Measurements from ENCODE around the gene GDPD5.

Gene GDPD5

GRCh38 chr11:75510004-75510722, 15.6 kb downstream of the GDPD5 start:
- no peak for DNase-seq

- DNase-seq: no peak
Measured at GRCh38 chr11:75509020-75509720, 16.6 kb downstream of the GDPD5 start.

DNA sequence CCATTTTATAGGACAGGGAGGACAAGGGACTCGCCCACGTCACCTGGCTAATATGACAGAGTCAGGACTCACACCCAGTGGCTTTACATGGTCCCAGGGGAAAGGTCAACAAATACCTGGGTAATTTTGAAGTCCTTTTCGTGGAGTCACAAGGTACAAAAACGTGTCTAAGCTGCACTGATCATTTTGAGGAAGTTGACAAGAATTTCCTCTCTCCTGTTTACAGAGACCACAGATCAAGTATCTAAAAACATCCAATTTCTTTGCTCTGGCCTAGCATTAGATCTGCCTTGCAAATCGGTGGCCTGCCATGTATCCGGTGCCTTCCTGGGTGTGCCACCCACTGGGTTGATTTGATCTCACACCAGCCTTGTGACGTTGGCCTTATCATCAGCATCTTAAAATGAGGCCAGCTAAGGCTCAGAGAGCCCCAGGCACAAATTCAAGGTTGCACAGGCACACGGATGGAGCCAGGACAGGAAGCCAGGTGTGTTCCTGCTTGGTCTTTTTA, 17.6 kb downstream of the GDPD5 start:
- DNase-seq: peak in 1 of 2 experiments; percentile 30

GRCh38 chr11:75507571-75507970, 18.2 kb downstream of the GDPD5 start:
- DNase-seq: no peak

GRCh38 chr11:75506827-75507226, 18.9 kb downstream of the GDPD5 start:
- DNase-seq: no peak

GRCh38 chr11:75505916-75506692, 19.6 kb downstream of the GDPD5 start:
- DNase-seq: no peak

GRCh38 chr11:75504501-75504900, 21.2 kb downstream of the GDPD5 start:
- DNase-seq: no peak

DNA sequence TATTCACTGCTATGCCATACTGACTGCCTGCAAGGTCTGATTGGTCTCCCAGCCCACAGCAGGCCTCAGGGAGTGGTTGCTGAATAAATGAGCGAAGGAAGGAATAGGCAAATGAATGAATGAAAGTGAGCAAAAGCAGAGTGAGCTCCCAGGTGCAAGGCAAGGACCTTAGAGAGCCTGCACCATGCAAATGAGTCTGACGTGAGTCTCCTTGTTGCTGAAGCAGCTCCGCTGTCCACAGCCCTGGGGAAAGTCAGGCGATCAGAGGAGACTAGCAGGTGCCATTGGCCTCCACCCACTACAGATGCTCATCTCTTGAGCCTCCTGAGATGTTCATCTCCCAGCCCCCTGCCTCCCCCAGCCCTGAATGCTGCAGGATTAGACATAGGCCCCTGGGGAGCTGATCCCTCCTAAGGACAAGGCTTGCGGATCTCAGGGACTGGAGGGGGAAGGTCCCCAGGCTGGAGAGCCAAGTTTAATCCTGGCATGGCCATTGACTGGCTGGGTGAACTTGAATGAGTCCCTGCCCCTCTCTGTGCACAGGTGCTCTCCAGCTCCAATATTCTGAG, 22.1 kb downstream of the GDPD5 start:
- peak; percentile 73 to 83 for DNase-seq

GRCh38 chr11:75502138-75502537, 23.6 kb downstream of the GDPD5 start:
- DNase-seq: no peak

DNA sequence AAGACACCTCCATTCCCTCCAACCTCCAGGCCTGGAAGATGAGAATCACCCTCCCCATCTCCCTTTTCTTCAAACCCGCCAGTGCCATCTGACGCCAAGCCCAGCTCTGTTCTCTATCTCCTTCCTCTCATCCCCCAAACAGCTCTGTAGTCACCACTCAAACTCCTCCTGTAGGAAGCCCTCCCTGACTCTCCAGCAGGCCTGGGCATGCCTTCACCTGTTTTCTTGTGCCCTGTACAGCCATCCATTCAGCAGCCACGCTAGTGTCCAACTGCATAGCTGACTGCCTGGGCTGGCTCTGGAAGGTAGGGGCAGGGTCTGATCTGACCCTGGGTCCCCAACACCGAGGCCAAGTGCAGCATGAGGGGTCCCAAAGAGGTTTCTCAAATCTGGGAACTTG, 25.0 kb downstream of the GDPD5 start:
- DNase-seq: peak in 1 of 2 experiments; percentile 25

DNA sequence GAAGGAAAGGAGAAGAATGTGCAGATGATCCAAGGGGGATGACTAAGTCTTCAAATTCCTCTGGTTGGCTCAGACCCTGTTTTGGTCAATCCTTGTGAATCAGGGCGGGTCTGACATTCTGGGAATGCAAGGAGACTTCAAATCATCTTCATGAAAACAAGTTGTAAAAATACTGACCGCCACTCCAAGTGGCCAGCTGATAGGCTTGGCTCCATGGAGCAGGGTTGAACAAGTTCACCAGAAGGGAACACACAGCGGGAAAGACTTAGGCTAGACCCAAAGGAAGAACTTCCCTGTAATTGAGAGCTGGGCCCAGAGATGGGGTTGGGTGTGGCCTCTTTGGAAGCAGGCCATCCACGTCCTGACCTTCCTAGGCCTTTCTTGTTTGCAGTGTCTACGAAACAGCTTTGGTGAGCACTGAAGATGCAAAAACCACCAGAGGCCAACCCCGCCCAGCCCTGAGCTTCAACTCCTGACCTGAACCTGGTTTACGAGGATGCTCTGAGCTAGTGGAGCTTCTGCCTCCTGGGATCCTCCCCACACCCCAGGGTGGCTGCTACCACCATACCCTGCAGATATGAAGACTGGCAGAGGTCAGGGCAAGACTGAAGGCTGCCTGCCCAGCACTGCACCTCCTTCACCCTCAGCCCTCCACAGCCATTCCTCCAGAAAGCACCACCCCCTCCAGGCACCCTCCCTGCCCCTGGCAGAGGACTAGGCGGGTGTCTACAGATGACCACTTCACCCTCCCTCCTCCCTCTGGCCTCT, 26.1 kb downstream of the GDPD5 start:
- no peak for DNase-seq

GRCh38 chr11:75498556-75499255, 27.0 kb downstream of the GDPD5 start:
- DNase-seq: no peak

GRCh38 chr11:75497788-75498409, 27.8 kb downstream of the GDPD5 start:
- DNase-seq: no peak

DNA sequence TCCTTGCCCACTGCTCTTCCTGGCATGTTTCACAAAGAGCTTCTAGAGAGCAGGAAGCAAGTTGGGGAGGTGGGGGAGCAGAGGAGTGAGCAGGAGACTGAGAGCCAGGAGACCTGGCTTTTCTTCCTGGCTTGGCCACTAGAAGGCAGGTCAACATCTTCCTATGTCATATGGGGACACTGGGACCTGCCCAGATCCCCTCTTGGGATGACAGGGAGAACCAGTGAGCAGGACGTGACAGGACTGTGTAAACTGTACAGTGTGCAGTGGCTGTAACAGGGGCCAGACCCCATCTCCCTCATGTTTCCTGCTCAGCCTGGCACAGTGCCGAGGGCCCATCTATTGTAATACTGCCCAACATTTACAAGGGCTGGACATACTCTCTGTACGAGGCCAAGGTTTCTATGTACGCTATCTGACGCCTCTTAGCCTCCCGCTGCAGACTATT, 29.4 kb downstream of the GDPD5 start:
- DNase-seq: no peak

DNA sequence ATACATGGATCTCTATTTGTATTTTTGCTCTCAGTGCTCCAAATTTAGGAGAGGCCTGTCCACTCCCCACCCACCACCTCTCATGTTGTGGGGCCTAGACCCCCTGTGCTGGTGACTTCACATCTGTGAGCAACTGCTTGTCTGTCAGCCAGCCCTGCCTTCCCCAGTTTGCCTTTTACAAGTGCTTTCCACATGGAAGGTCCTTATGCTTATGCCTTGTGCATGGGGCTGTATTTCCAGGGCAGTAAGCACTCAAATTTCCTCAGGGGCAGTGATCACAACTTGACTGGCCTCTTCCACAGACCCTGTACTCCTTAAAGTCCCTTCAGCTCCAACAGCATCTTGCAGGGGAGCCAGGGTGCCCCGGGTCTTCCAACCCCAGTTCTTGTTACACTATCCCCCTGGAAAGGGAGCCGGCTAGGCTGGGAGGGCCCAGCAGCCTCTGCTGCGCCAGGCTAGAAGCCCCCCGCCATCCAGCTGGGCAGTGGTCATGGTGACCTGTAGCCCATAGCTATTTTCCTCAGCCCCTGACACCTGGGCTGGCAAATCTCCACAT, 29.9 kb downstream of the GDPD5 start:
- DNase-seq: no peak

DNA sequence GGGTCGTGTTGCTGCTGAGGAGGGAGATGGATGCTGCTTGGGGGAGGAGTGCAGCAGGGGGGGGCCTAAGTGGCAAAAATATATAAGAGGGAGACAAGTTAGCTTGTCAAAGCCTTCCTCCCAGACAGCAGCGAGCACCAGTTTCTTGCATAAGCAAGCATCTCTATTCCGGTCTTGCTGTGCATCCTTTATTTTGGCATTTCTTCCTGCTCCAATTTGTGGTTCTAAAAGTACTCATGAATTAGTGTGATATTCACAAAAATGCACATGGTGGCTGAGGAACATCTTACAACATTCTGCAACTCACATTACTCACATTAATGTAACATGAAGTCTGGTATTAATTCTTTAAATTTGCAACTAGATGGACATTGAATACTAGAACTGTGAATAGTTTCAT, 32.1 kb downstream of the GDPD5 start:
- DNase-seq: no peak

GRCh38 chr11:75492181-75492820, 33.4 kb downstream of the GDPD5 start:
- no peak for DNase-seq

DNA sequence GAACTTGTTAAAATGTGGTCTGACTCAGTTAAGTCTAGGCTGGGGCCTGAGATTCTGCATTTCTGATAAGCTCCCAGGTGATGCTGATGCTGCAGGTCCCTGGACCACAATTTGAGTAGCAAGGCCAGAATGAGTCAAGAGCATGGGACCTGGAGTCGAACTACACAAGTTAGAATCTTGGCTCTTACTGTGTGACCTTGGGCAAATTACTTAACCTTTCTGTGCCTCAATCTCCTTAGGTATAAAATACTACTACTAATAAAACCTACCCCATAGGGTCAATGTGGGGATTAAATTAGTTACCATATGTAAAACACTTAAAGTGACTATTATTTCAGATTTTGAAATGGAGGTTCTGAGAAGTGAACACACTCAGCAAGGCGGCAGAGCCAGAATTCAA, 34.3 kb downstream of the GDPD5 start:
- DNase-seq: no peak

GRCh38 chr11:75490221-75491181, 35.2 kb downstream of the GDPD5 start:
- DNase-seq: no peak
